HG02885 (cell line): ENCODE measurements around the gene MRPL54.
"Not testable (repeated sequence)": the region's sequence is repeated elsewhere in the genome, so short reads cannot be mapped to it uniquely, and the experiment has no call there.

Experiments
- ATAC-seq: cut with Tn5 transposase; IDR thresholded peaks from one replicate; pipeline ENCODE4 v1.9.1; 2021; ENCODE audit warnings: mild to moderate bottlenecking; ENCODE audit not compliant: unreplicated experiment, poor library complexity

Gene MRPL54

DNA sequence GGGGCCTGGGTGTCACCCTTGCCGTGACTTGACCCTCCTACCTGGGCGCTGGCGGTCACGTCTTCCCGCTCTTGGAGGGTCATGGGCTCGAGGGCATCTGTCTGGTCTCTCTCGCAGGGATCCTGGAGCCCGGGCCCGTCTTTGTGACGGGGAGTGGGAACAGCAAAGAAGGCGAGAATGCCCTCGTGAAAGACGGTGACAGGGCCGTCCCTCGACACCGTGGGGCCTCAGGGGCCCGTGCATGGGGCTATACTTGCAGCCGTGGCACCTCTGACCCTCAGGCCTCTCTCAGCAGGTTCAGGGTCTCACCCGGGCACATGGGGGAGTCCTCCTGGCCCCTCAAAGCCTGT lies 44.6 kb downstream of the MRPL54 start:
- no peak for ATAC-seq

- no peak for ATAC-seq
These were observed 45.3 kb downstream of the MRPL54 start for GRCh38 chr19:3807574-3808354.

DNA sequence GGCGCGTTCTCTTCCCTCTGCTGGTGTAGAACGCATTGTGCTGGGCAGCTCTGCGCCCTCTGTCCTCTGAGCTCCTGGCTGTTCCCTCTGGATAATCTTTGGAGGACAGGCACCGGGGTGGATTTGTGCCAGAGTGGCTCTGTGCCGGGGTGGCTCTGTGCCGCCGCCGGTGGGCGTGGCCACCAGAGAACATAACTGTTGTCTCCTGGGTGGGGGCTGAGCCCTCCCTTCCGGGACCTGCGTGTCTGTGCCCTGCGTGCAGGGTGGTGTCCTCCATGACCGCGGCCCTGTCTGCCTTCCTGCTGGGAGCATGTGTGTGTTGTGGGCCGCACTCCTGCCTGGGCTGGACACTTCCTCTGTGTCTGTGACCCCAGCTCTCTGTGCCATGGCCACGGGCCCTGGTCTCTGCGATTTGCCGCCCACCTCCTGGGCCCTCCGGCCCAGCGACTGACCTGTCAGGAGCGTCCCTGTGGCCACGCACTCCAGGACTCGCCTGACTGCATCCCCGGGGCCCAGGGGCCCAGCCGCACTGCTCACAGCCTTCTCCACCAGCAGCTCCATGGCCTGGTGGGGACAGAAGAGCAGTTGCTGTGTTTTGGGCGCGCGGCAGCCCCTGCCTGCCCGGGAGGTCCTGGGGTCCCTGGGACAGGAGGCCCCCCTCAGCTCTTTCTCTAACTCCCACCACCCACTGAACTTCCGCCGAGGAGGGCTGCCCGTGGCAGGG lies 46.1 kb downstream of the MRPL54 start:
- ATAC-seq, result no peak

DNA sequence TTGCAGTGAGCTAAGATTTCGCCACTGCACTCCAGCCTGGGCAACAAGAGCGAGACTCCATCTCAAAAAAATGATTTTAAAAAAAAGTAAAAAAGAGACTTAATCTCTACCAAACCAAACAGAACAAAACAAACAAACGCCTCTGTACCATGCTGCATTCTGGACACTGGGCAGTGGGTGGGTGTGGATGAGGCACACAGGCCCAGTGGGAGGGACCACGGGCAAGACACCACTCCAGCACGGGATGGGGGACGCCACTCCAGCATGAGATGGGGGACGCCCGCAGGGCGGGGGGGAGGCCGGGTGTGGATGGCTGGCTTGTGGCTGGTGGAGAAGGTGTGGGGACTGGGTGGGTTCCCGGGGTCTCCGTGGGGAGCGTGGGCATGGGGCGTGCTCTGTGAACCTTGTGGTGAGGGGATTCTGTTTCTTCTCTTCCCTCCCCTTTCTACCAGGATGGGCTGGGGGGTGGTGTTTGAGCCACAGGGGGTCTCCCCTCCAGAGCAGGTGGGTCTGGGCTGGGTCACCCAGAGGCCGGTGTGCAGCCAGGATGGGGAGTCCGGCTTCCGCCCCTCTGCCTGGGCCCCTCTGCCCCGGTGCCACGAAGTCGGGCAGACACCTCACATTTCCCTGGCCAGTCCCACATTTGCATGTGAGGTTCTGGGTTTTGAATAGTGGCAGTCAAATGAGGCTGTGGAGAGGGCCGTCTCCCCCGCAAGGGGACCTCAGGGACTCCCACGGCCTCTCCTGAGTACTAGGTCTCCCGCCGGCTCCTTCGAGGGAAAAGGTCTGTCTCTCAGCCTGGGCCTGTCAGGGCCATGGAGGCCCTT lies 47.6 kb downstream of the MRPL54 start:
- ATAC-seq, result no peak

- no peak for ATAC-seq
These were observed 48.4 kb downstream of the MRPL54 start for GRCh38 chr19:3810708-3811355.

DNA sequence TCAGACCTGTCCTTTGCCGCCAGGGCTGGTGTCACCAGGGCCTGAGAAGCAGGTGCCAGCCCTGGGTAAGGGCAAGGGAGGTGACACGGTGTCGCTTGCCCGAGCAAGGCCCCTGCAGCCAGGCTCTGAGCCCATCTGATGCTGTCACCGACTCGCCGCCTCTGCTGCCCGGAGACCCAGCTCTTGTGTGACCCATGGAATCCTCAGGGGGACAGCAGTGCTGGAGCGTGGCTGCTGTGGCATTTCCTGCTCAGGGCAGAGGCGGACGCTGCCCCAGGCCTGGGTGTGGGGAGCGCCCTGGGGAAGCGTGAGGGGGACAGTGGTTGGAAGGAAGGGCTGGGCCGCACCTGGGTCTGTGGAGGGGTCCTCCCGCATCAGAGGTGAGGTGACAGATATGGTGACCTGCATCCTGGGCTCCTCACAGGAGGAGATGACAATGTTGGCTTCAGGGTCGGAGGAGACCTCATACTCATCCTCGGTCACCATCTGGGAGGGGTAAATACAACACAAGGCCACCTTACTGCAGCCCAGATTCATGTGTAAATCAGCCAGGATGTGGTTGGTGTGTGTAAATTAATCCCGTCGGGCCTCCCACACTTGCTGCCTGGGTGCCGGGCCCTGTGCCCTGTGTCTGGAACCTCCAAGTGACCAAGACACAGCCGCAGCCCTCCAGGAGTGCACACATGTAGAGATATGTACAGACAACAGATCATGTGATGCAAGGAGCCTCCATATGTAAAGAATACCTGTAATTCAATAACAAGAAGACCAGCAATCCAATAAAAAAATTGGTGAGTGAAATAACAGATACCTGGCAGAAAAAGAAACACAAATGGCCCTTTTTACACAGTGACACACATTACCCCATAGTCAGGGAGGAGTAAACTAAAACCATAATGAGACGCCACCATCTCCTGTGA lies 51.3 kb downstream of the MRPL54 start:
- ATAC-seq, result no peak

DNA sequence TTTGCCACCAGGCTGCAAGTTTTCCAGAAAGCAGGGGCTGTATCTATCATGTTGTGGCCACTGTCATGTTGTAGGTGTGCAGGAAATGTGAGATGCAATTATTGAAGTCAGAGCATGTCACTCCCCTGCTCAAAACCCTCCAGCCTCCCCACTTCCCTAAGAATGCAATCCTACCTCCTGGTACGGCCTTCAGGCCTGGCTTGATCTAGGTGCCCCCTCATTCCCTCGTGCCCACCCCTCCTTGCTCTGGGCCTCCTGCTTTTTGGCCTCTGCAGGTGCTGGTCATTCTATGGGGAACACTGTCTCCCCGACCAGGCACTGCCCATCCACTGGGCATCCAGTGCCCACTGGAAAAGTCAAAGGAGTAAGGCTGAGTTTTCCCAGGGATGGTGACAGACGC lies 52.2 kb downstream of the MRPL54 start:
- ATAC-seq, result no peak

- ATAC-seq, result not testable (repeated sequence)
These were observed 53.7 kb downstream of the MRPL54 start for GRCh38 chr19:3816148-3816547.

- no peak for ATAC-seq
These were observed 54.2 kb downstream of the MRPL54 start for GRCh38 chr19:3816566-3817218.
